Vagina (tissue), 2 donors: ENCODE measurements around the gene PIK3CB.

Experiments
- CTCF ChIP-seq, 3 experiments: fragments of 450-650 bp in 2 of 3; fragments of 200-600 bp in 1 of 3; sonication (generic) in 1 of 3; IDR thresholded peaks; one replicate each; pipeline ENCODE4 v1.5.1; 2017 to 2019; ENCODE audit warnings: antibody characterized with exemption in 3 of 3, mild to moderate bottlenecking in 2 of 3, moderate library complexity in 2 of 3
- POLR2A ChIP-seq, 2 donors: fragments of 450-650 bp; IDR thresholded peaks; one replicate each; pipeline ENCODE4 v1.6.1; 2017; ENCODE audit warnings: antibody characterized with exemption in 2 of 2, mild to moderate bottlenecking in 2 of 2, moderate library complexity in 2 of 2
- POLR2AphosphoS5 ChIP-seq, 2 donors: sonication (generic); formaldehyde crosslinking; IDR thresholded peaks; one replicate each; pipeline ENCODE4 v1.9.0; 2017; ENCODE audit warnings: antibody characterized with exemption in 2 of 2, mild to moderate bottlenecking in 2 of 2, low read depth in 1 of 2; ENCODE audit not compliant: insufficient read depth in 1 of 2

GRCh38 chr3:138817695-138818094, 17.0 kb downstream of the PIK3CB start:
- TF ChIP-seq CTCF (IDR thresholded peaks at IDR 0.05) (no peak), POLR2AphosphoS5 (IDR thresholded peaks at IDR 0.05; ENCODE audit: insufficient read depth in 1 of 2, low read depth in 1 of 2) (no peak), POLR2A (IDR thresholded peaks at IDR 0.05) (no peak)
